RWPE2 (cell line): ENCODE data around the gene GSG1L.

ENCODE experiments used
- ATAC-seq: fragments of 200-7000 bp; cut with Tn5 transposase; 3 replicates; pipeline ENCODE4 v1.9.1; 2021; ENCODE audit warnings: low read depth
- DNase-seq: peaks from one replicate; pipeline ENCODE4 v3.0.0-alpha.2; 2020; ENCODE audit warnings: low spot score
- H3K27ac ChIP-seq: fragments of 450-650 bp; 2 replicates; pipeline ENCODE4 v1.5.1; 2017; ENCODE audit warnings: mild to moderate bottlenecking; ENCODE audit not compliant: poor library complexity, severe bottlenecking
- H3K27me3 ChIP-seq: fragments of 250-450 bp; sonication (Bioruptor Pico); 2 replicates; pipeline ENCODE4 v1.5.1; 2021; ENCODE audit warnings: mild to moderate bottlenecking, moderate library complexity; ENCODE audit not compliant: insufficient read depth, poor library complexity, severe bottlenecking
- H3K36me3 ChIP-seq: fragments of 250-450 bp; sonication (Bioruptor Pico); 2 replicates; pipeline ENCODE4 v1.5.1; 2020; ENCODE audit warnings: low read depth, mild to moderate bottlenecking, moderate library complexity
- H3K4me1 ChIP-seq: fragments of 250-450 bp; sonication (Bioruptor Pico); 2 replicates; pipeline ENCODE4 v1.5.1; 2021; ENCODE audit warnings: mild to moderate bottlenecking, moderate library complexity; ENCODE audit not compliant: insufficient read depth, poor library complexity, severe bottlenecking
- H3K4me3 ChIP-seq: fragments of 250-450 bp; sonication (Bioruptor Pico); 2 replicates; pipeline ENCODE4 v1.5.1; 2021; ENCODE audit warnings: mild to moderate bottlenecking, moderate library complexity; ENCODE audit not compliant: severe bottlenecking
- H3K9me3 ChIP-seq: fragments of 250-450 bp; sonication (Bioruptor Pico); 2 replicates; pipeline ENCODE4 v1.5.1; 2021; ENCODE audit warnings: mild to moderate bottlenecking, moderate library complexity; ENCODE audit not compliant: severe bottlenecking
- TF ChIP-seq, protein P1 (sequence below): fragments of 450-650 bp; IDR thresholded peaks from one replicate; pipeline ENCODE4 v1.5.1; 2017; ENCODE audit warnings: mild to moderate bottlenecking, moderate library complexity; ENCODE audit not compliant: poor library complexity, severe bottlenecking

GSG1L gene

DNA sequence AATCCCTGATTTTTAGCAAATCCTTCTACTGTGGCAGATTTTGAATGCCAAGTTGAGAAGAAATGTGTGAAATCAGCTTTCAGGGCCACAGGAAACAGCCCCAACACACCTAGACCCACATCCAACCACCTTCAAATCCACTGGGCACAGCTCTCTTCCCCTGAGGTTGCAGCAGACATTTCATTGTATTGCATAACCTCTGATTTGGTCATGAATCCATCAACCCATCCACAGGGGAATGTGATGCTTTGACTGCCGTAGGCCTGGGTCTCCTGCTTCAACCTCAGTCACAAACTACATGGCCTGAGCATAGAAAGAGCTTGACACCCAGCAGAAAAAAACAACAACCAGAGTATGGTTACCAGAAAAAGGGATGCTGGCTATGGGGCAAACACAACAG is 145.6 kb downstream of the GSG1L start:
- TF ChIP-seq, protein P1, sequence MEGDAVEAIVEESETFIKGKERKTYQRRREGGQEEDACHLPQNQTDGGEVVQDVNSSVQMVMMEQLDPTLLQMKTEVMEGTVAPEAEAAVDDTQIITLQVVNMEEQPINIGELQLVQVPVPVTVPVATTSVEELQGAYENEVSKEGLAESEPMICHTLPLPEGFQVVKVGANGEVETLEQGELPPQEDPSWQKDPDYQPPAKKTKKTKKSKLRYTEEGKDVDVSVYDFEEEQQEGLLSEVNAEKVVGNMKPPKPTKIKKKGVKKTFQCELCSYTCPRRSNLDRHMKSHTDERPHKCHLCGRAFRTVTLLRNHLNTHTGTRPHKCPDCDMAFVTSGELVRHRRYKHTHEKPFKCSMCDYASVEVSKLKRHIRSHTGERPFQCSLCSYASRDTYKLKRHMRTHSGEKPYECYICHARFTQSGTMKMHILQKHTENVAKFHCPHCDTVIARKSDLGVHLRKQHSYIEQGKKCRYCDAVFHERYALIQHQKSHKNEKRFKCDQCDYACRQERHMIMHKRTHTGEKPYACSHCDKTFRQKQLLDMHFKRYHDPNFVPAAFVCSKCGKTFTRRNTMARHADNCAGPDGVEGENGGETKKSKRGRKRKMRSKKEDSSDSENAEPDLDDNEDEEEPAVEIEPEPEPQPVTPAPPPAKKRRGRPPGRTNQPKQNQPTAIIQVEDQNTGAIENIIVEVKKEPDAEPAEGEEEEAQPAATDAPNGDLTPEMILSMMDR = no peak
- ATAC-seq (no peak), DNase-seq (no peak)
- no peaks in the 10 kb centered on the region for H3K27me3 ChIP-seq
- H3K4me1 ChIP-seq = no peaks in the 10 kb centered on the region
- no peaks in the 10 kb centered on the region for H3K36me3 ChIP-seq
- no peaks in the 10 kb centered on the region for H3K9me3 ChIP-seq
- no peak overlapping the region for H3K27ac ChIP-seq
- no peak overlapping the region for H3K4me3 ChIP-seq

DNA sequence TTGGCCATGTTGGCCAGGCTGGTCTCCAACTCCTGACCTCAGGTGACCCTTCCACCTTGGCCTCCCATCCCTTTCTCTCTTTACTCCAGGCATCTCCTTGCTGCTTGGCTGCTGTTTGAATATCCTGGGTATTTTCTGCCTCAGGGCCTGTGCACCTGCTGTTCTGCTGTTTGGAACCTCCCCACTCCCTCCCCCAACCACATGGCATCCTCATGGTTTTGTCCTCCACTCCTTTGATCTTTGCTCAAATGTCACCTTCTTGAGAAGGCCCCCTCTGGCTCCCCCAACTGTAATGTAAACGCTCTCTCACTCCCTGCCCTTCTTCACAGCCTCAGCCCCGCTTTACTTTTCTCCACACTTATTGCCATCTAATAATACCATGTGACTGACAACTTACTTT is 152.0 kb downstream of the GSG1L start:
- TF ChIP-seq, protein P1 = no peak
- H3K36me3 ChIP-seq = no peaks in the 10 kb centered on the region
- H3K9me3 ChIP-seq = no peaks in the 10 kb centered on the region
- no peak overlapping the region for H3K4me3 ChIP-seq
- H3K4me1 ChIP-seq = no peaks in the 10 kb centered on the region
- no peaks in the 10 kb centered on the region for H3K27me3 ChIP-seq
- H3K27ac ChIP-seq = no peak overlapping the region
- ATAC-seq = no peak
- DNase-seq = no peak

DNA sequence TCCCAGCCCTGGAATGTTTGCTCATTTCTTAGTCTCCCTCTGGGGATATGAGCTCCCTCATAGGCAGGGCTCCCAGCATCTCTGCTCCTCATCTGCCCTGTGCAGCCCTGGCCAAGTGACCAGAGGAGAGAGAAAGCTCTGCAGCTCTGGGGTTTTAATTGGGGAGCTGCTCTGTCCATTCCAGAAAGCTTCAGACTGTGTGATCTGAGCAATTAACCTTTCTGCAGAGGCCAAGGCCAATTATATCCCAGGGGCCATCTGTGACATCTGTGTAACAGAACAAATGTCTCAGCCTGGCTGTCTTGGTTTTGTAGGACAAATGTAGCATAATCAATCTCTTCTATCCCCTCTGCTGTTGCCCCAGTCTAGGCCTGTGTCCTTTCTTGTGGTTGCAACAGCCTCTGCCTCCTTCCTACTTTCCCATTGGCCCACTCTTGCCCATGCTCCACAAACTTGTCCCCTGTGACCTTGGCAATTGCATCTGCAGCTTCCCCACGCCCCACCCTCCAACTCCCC is 156.0 kb downstream of the GSG1L start:
- no peak overlapping the region for H3K4me3 ChIP-seq
- TF ChIP-seq, protein P1 = no peak
- no peak for DNase-seq
- no peaks in the 10 kb centered on the region for H3K4me1 ChIP-seq
- no peaks in the 10 kb centered on the region for H3K36me3 ChIP-seq
- no peaks in the 10 kb centered on the region for H3K27me3 ChIP-seq
- no peaks in the 10 kb centered on the region for H3K9me3 ChIP-seq
- ATAC-seq = no peak
- H3K27ac ChIP-seq = no peak overlapping the region

DNA sequence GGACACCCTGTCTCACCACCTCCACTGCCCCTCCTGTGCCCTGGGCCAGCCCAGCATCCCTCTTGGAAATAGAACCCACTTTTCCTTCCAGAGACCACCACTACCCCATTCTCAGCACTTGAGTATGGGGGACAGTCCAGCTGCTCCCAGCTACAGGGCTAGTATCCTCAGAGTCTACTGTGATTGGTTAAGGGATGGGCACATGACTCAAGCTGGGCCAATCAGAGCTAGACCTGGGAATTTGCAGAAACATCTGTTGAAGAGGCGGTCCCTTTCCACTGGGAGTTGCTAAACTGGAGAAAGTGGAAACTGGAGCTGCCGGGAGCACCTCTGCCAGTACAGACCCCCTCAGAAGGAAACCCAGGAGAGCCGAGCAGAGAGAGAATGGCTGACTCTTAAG is 156.6 kb downstream of the GSG1L start:
- Histone ChIP-seq H3K4me3 (no peak overlapping the region), H3K27ac (no peak overlapping the region), H3K4me1 (no peaks in the 10 kb centered on the region), H3K27me3 (no peaks in the 10 kb centered on the region), H3K36me3 (no peaks in the 10 kb centered on the region), H3K9me3 (no peaks in the 10 kb centered on the region)
- ATAC-seq (no peak), DNase-seq (no peak)
- TF ChIP-seq, protein P1 = no peak

DNA sequence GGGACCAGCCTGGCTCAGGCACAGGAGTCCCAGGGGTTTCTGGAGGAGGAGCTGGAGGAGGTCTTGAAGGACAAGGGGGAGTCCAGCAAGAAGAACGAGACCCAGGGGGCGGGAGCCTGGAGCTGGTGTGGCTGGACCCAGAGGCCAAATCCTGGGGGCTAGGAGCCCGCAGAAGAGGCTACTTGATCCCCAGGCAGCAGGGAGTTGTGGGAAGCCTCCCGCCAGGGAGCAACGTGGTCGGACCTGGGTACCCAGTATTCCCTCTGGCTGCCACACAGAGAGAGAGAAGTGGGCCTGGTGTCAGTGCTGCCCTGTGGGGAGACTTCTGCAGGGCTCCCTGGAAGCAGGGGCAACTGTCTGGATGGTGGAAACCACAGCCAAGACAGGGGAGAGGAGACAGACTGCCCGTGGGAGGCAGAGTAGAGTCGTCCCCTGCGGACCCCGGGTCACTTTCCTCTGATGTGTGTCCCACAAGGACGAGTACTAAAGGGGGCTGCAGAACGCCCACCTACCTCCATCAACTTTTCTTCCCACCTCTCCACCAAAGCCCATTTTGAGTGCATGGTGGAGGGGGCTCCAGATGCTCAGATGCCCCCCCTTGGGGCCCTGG is 160.4 kb downstream of the GSG1L start:
- Histone ChIP-seq H3K36me3 (no peaks in the 10 kb centered on the region), H3K27ac (no peak overlapping the region), H3K4me3 (no peak overlapping the region), H3K4me1 (no peaks in the 10 kb centered on the region), H3K9me3 (no peaks in the 10 kb centered on the region), H3K27me3 (no peaks in the 10 kb centered on the region)
- TF ChIP-seq, protein P1 = no peak
- ATAC-seq (no peak), DNase-seq (no peak)
